Ovary (tissue), 3 donors: ENCODE results near the gene ELANE.

Experiments used
- POLR2A ChIP-seq: fragments of 450-650 bp; IDR thresholded peaks from one replicate; pipeline ENCODE4 v1.6.1; 2017; ENCODE audit warnings: antibody characterized with exemption, mild to moderate bottlenecking, moderate library complexity
- TF ChIP-seq, protein P1 (sequence below), 3 donors: fragments of 450-650 bp in 2 of 3; fragments of 200-600 bp in 1 of 3; IDR thresholded peaks; one replicate each; pipeline versions ENCODE4 v1.5.1 to v1.8.0; 2016 to 2022; ENCODE audit warnings: antibody characterized with exemption in 3 of 3, mild to moderate bottlenecking in 1 of 3
- donor health status: DM: no; HTN: no; CAD: no.

- TF ChIP-seq, protein P1, sequence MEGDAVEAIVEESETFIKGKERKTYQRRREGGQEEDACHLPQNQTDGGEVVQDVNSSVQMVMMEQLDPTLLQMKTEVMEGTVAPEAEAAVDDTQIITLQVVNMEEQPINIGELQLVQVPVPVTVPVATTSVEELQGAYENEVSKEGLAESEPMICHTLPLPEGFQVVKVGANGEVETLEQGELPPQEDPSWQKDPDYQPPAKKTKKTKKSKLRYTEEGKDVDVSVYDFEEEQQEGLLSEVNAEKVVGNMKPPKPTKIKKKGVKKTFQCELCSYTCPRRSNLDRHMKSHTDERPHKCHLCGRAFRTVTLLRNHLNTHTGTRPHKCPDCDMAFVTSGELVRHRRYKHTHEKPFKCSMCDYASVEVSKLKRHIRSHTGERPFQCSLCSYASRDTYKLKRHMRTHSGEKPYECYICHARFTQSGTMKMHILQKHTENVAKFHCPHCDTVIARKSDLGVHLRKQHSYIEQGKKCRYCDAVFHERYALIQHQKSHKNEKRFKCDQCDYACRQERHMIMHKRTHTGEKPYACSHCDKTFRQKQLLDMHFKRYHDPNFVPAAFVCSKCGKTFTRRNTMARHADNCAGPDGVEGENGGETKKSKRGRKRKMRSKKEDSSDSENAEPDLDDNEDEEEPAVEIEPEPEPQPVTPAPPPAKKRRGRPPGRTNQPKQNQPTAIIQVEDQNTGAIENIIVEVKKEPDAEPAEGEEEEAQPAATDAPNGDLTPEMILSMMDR (IDR thresholded peaks at IDR 0.05): no peak
- TF ChIP-seq POLR2A: no peak
These were observed 28.5 kb upstream of the ELANE start for GRCh38 chr19:823565-824121.
